ENCODE results near the gene YIF1A. TPM values are rescaled to one million over a fixed set of nuclear protein-coding genes. Genes with fewer than 3 reads are reported as not detected.
"Not testable (repeated sequence)": the region's sequence is repeated elsewhere in the genome, so short reads cannot be mapped to it uniquely, and the experiment has no call there.

The YIF1A gene
- total RNA-seq, 5 donors from 2014 or later (not counting 1 experiment from before 2014, with no cell fraction given) = 24.5 to 63.3 (median 56.9) TPM

- Mint-ChIP-seq H3K27me3 (no peaks in the 10 kb centered on the region), H3K9me3 (no peaks in the 10 kb centered on the region), H3K36me3 (peaks cover 8% of the 10 kb centered on the region), H3K4me3 (no peak overlapping the region), H3K4me1 (peaks cover 37 to 49% (median 42%) of the 10 kb centered on the region in 3 donors), H3K27ac (no peak overlapping the region)
- H3K4me3 ChIP-seq (ENCODE audit: control insufficient read depth in 1 of 2, extremely low read depth in 1 of 2, low read length in 1 of 2) = no peak overlapping the region
- H3K27me3 ChIP-seq (replicated peaks in 1 of 2; ENCODE audit: control insufficient read depth in 2 of 2, extremely low read depth in 1 of 2, insufficient read depth in 2 of 2, low read length in 1 of 2) = peaks cover 0 to 12% of the 10 kb centered on the region in 2 experiments
- no peaks in the 10 kb centered on the region for H3K9me3 ChIP-seq
- no peak overlapping the region for H3K27ac ChIP-seq (ENCODE audit: low read length)
- DNase-seq (no peak), ATAC-seq (replicated peaks in 1 of 4) (no peak)
- ChIA-PET CTCF (interaction anchor here in 1 of 2 donors (0.7 to 1.5 kb wide), 2 partner anchors 13 to 18 kb away, joined by 3 to 5 read pairs; no protein-coding TSS in a partner anchor), POLR2A (interaction anchor here in 1 of 2 donors (0.5 kb wide), 1 partner anchor 21 kb away, joined by 4 read pairs; no protein-coding TSS in a partner anchor)
- 94% methylated on average over 11 of the region's 14 CpGs for WGBS (ENCODE audit: insufficient coverage)
- peaks cover 2 to 47% of the 10 kb centered on the region in 2 experiments for H3K4me1 ChIP-seq (ENCODE audit: control insufficient read depth in 1 of 2, extremely low read depth in 1 of 2, insufficient read depth in 2 of 2, low read length in 2 of 2)
- H3K36me3 ChIP-seq (ENCODE audit: control insufficient read depth in 2 of 2, extremely low read depth in 1 of 2, insufficient read depth in 1 of 2, low read length in 1 of 2) = peaks cover 9 to 13% of the 10 kb centered on the region in 2 donors
Observed at GRCh38 chr11:66280428-66280827, 8.5 kb downstream of the YIF1A start.

- H3K27me3 ChIP-seq (replicated peaks in 1 of 2; ENCODE audit: control insufficient read depth in 2 of 2, extremely low read depth in 1 of 2, insufficient read depth in 2 of 2, low read length in 1 of 2) = peaks cover 0 to 12% of the 10 kb centered on the region in 2 experiments
- 84% methylated on average over 15 of the region's 15 CpGs for WGBS (ENCODE audit: insufficient coverage)
- Mint-ChIP-seq H3K9me3 (no peaks in the 10 kb centered on the region), H3K4me3 (peak overlapping the region; percentile 4 to 73 (median 39)), H3K27ac (peak overlapping the region in 1 of 2 donors; percentile 73), H3K27me3 (no peaks in the 10 kb centered on the region), H3K36me3 (peaks cover 13% of the 10 kb centered on the region), H3K4me1 (peaks cover 37 to 45% (median 43%) of the 10 kb centered on the region in 3 donors)
- ATAC-seq (replicated peaks in 1 of 4) (no peak), DNase-seq (no peak)
- peaks cover 14 to 17% of the 10 kb centered on the region in 2 donors for H3K36me3 ChIP-seq (ENCODE audit: control insufficient read depth in 2 of 2, extremely low read depth in 1 of 2, insufficient read depth in 1 of 2, low read length in 1 of 2)
- peaks cover 2 to 52% of the 10 kb centered on the region in 2 experiments for H3K4me1 ChIP-seq (ENCODE audit: control insufficient read depth in 1 of 2, extremely low read depth in 1 of 2, insufficient read depth in 2 of 2, low read length in 2 of 2)
- H3K9me3 ChIP-seq = no peaks in the 10 kb centered on the region
- CTCF ChIA-PET = no interaction called here
- no peak overlapping the region for H3K27ac ChIP-seq (ENCODE audit: low read length)
- POLR2A ChIA-PET = no interaction called here
- no peak overlapping the region for H3K4me3 ChIP-seq (ENCODE audit: control insufficient read depth in 1 of 2, extremely low read depth in 1 of 2, low read length in 1 of 2)
Observed at GRCh38 chr11:66279092-66279734, 9.7 kb downstream of the YIF1A start.

- WGBS (ENCODE audit: insufficient coverage) = 0% methylated on average over 14 of the region's 45 CpGs
- Mint-ChIP-seq H3K4me3 (peak overlapping the region in 1 of 3 donors; percentile 73), H3K9me3 (no peaks in the 10 kb centered on the region), H3K27ac (no peak overlapping the region), H3K4me1 (peaks cover 38 to 46% (median 45%) of the 10 kb centered on the region in 3 donors), H3K27me3 (no peaks in the 10 kb centered on the region), H3K36me3 (peaks cover 18% of the 10 kb centered on the region)
- H3K27ac ChIP-seq (ENCODE audit: low read length) = no peak overlapping the region
- DNase-seq = peak in 4 of 35 experiments; percentile 25 to 67 (median 28)
- H3K27me3 ChIP-seq (replicated peaks in 1 of 2; ENCODE audit: control insufficient read depth in 2 of 2, extremely low read depth in 1 of 2, insufficient read depth in 2 of 2, low read length in 1 of 2) = peaks cover 0 to 12% of the 10 kb centered on the region in 2 experiments
- H3K4me1 ChIP-seq (ENCODE audit: control insufficient read depth in 1 of 2, extremely low read depth in 1 of 2, insufficient read depth in 2 of 2, low read length in 2 of 2) = peaks cover 2 to 56% of the 10 kb centered on the region in 2 experiments
- H3K36me3 ChIP-seq (ENCODE audit: control insufficient read depth in 2 of 2, extremely low read depth in 1 of 2, insufficient read depth in 1 of 2, low read length in 1 of 2) = peaks cover 12 to 21% of the 10 kb centered on the region in 2 donors
- H3K9me3 ChIP-seq = no peaks in the 10 kb centered on the region
- ChIA-PET CTCF (no interaction called here), POLR2A (no interaction called here)
- H3K4me3 ChIP-seq (ENCODE audit: control insufficient read depth in 1 of 2, extremely low read depth in 1 of 2, low read length in 1 of 2) = no peak overlapping the region
- ATAC-seq (replicated peaks in 1 of 4) = peak in 2 of 4 experiments; percentile 1 to 3
Observed at GRCh38 chr11:66278363-66279091, 10.4 kb downstream of the YIF1A start.

- Mint-ChIP-seq H3K36me3 (peaks cover 26% of the 10 kb centered on the region), H3K27ac (peak within 1 kb of the TSS; percentile 52 to 66), H3K9me3 (no peaks in the 10 kb centered on the region), H3K4me3 (peak within 1 kb of the TSS; percentile 17 to 73 (median 28)), H3K4me1 (peaks cover 38 to 47% (median 42%) of the 10 kb centered on the region in 3 donors), H3K27me3 (no peaks in the 10 kb centered on the region)
- peak; percentile 42 to 56 (median 55) for ATAC-seq (replicated peaks in 1 of 4)
- peak in 20 of 35 experiments; percentile 17 to 73 (median 36) for DNase-seq
- POLR2A ChIA-PET = no interaction called here
- WGBS (ENCODE audit: insufficient coverage) = 7% methylated on average over 84 of the region's 84 CpGs
- Histone ChIP-seq H3K4me1 (ENCODE audit: control insufficient read depth in 1 of 2, extremely low read depth in 1 of 2, insufficient read depth in 2 of 2, low read length in 2 of 2) (peaks cover 2 to 56% of the 10 kb centered on the region in 2 experiments), H3K27ac (ENCODE audit: low read length) (peak within 1 kb of the TSS; percentile 34), H3K36me3 (ENCODE audit: control insufficient read depth in 2 of 2, extremely low read depth in 1 of 2, insufficient read depth in 1 of 2, low read length in 1 of 2) (peaks cover 17 to 29% of the 10 kb centered on the region in 2 donors), H3K9me3 (no peaks in the 10 kb centered on the region), H3K4me3 (ENCODE audit: control insufficient read depth in 1 of 2, extremely low read depth in 1 of 2, low read length in 1 of 2) (peak within 1 kb of the TSS; percentile 5 to 19), H3K27me3 (replicated peaks in 1 of 2; ENCODE audit: control insufficient read depth in 2 of 2, extremely low read depth in 1 of 2, insufficient read depth in 2 of 2, low read length in 1 of 2) (peaks cover 0 to 12% of the 10 kb centered on the region in 2 experiments)
- CTCF ChIA-PET = no interaction called here
Observed at GRCh38 chr11:66277471-66278362, 11.2 kb downstream of the YIF1A start, which contains the start of gene CNIH2. Gene CNIH2 (plus strand): TSS chr11:66278175. CDS start chr11:66278457, 282 bp downstream.

- H3K4me3 ChIP-seq (ENCODE audit: control insufficient read depth in 1 of 2, extremely low read depth in 1 of 2, low read length in 1 of 2); H3K27ac ChIP-seq (ENCODE audit: low read length); H3K9me3 ChIP-seq; CTCF ChIA-PET; ATAC-seq (replicated peaks in 1 of 4); H3K27me3 Mint-ChIP-seq; DNase-seq; H3K9me3 Mint-ChIP-seq; POLR2A ChIA-PET: not testable (repeated sequence)
- Histone ChIP-seq H3K27me3 (replicated peaks in 1 of 2; ENCODE audit: control insufficient read depth in 2 of 2, extremely low read depth in 1 of 2, insufficient read depth in 2 of 2, low read length in 1 of 2) (peaks cover 0 to 12% of the 10 kb centered on the region in 2 experiments), H3K4me1 (ENCODE audit: control insufficient read depth in 1 of 2, extremely low read depth in 1 of 2, insufficient read depth in 2 of 2, low read length in 2 of 2) (peaks cover 2 to 56% of the 10 kb centered on the region in 2 experiments), H3K36me3 (ENCODE audit: control insufficient read depth in 2 of 2, extremely low read depth in 1 of 2, insufficient read depth in 1 of 2, low read length in 1 of 2) (peaks cover 20 to 35% of the 10 kb centered on the region in 2 donors)
- Mint-ChIP-seq H3K36me3 (peaks cover 32% of the 10 kb centered on the region), H3K4me1 (peaks cover 36 to 47% (median 40%) of the 10 kb centered on the region in 3 donors), H3K27ac (peak overlapping the region; percentile 52 to 66), H3K4me3 (peak overlapping the region; percentile 17 to 28 (median 19))
- 92% methylated on average over 2 of the region's 4 CpGs for WGBS (ENCODE audit: insufficient coverage)
Observed at GRCh38 chr11:66277064-66277463, 11.9 kb downstream of the YIF1A start.

All from T-cell (primary cell).